CD4-positive, alpha-beta T cell treated with Interleukin-10 for 1 hour (primary cell): ENCODE measurements around the gene GATA3.

ENCODE experiments used
- DNase-seq: peaks from one replicate; pipeline ENCODE4 v3.0.0-alpha.2; 2020

Gene GATA3

GRCh38 chr10:8103543-8103942 is 49.1 kb downstream of the GATA3 start:
- DNase-seq: no peak

- no peak for DNase-seq
Measured at GRCh38 chr10:8104005-8104404, 49.5 kb downstream of the GATA3 start.

- DNase-seq: no peak
Measured at GRCh38 chr10:8104721-8105120, 50.2 kb downstream of the GATA3 start.

GRCh38 chr10:8105932-8106331 is 51.4 kb downstream of the GATA3 start:
- no peak for DNase-seq

- no peak for DNase-seq
Measured at GRCh38 chr10:8112230-8112905, 57.9 kb downstream of the GATA3 start.

- no peak for DNase-seq
Measured at GRCh38 chr10:8112942-8113442, 58.5 kb downstream of the GATA3 start.

GRCh38 chr10:8113616-8114015 is 59.1 kb downstream of the GATA3 start:
- no peak for DNase-seq

- DNase-seq: no peak
Measured at GRCh38 chr10:8114741-8115617, 60.5 kb downstream of the GATA3 start.

GRCh38 chr10:8115618-8115980 is 61.1 kb downstream of the GATA3 start:
- no peak for DNase-seq

GRCh38 chr10:8116474-8116873 is 62.0 kb downstream of the GATA3 start:
- no peak for DNase-seq

- no peak for DNase-seq
Measured at GRCh38 chr10:8116926-8117493, 62.5 kb downstream of the GATA3 start.

GRCh38 chr10:8121201-8121890 is 66.9 kb downstream of the GATA3 start:
- no peak for DNase-seq

GRCh38 chr10:8122611-8123369 is 68.3 kb downstream of the GATA3 start:
- no peak for DNase-seq

GRCh38 chr10:8124436-8124835 is 69.9 kb downstream of the GATA3 start:
- no peak for DNase-seq
